Measurements from ENCODE around the gene BMPR1B.

Gene BMPR1B

DNA sequence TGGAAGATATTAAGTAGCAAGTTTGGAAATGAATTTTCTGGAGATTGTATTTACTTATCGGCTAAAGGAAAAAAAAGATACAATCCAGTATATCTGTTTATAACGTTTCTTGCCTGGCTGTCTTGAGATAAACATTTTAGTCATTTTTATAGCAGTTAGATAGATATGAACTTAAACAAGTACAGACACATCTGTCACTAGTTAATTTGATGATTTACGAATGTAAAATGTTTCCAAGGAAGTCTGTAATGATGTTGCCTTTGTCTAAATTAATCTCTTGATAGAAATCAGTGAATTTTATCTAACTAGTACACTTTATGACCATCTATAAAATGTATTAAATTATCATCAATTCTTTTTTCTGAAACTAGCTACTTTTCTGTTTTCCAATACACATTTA is 5.7 kb downstream of the BMPR1B start:
- H3K36me3 ChIP-seq (replicated peaks), result no peaks in the 10 kb centered on the region
- TF ChIP-seq, protein P1, sequence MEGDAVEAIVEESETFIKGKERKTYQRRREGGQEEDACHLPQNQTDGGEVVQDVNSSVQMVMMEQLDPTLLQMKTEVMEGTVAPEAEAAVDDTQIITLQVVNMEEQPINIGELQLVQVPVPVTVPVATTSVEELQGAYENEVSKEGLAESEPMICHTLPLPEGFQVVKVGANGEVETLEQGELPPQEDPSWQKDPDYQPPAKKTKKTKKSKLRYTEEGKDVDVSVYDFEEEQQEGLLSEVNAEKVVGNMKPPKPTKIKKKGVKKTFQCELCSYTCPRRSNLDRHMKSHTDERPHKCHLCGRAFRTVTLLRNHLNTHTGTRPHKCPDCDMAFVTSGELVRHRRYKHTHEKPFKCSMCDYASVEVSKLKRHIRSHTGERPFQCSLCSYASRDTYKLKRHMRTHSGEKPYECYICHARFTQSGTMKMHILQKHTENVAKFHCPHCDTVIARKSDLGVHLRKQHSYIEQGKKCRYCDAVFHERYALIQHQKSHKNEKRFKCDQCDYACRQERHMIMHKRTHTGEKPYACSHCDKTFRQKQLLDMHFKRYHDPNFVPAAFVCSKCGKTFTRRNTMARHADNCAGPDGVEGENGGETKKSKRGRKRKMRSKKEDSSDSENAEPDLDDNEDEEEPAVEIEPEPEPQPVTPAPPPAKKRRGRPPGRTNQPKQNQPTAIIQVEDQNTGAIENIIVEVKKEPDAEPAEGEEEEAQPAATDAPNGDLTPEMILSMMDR (IDR thresholded peaks at IDR 0.05; ENCODE audit: low read depth, low read length, missing control alignments), result no peak
- DNase-seq, result no peak
- in situ Hi-C loops (cut with HindIII; ENCODE audit: low pct_ligation_motif_present, low sequenced_read_pairs), result no loop called here
- H3K27me3 ChIP-seq (replicated peaks), result no peaks in the 10 kb centered on the region
- no peak overlapping the region for H3K27ac ChIP-seq
- H3K4me3 ChIP-seq (ENCODE audit: low read depth, low read length), result no peak overlapping the region

- in situ Hi-C loops (cut with HindIII; ENCODE audit: low pct_ligation_motif_present, low sequenced_read_pairs), result no loop called here
- TF ChIP-seq, protein P1 (IDR thresholded peaks at IDR 0.05; ENCODE audit: low read depth, low read length, missing control alignments), result no peak
- Histone ChIP-seq H3K27ac (no peak overlapping the region), H3K27me3 (replicated peaks) (no peaks in the 10 kb centered on the region), H3K36me3 (replicated peaks) (no peaks in the 10 kb centered on the region), H3K4me3 (ENCODE audit: low read depth, low read length) (no peak overlapping the region)
- DNase-seq, result no peak
Observed at GRCh38 chr4:94764069-94764468, 6.3 kb downstream of the BMPR1B start.

- TF ChIP-seq, protein P1 (IDR thresholded peaks at IDR 0.05; ENCODE audit: low read depth, low read length, missing control alignments), result no peak
- DNase-seq, result no peak
- Histone ChIP-seq H3K36me3 (replicated peaks) (no peaks in the 10 kb centered on the region), H3K27ac (no peak overlapping the region), H3K4me3 (ENCODE audit: low read depth, low read length) (no peak overlapping the region), H3K27me3 (replicated peaks) (no peaks in the 10 kb centered on the region)
- in situ Hi-C loops (cut with HindIII; ENCODE audit: low pct_ligation_motif_present, low sequenced_read_pairs), result no loop called here
Observed at GRCh38 chr4:94765174-94765573, 7.4 kb downstream of the BMPR1B start.

DNA sequence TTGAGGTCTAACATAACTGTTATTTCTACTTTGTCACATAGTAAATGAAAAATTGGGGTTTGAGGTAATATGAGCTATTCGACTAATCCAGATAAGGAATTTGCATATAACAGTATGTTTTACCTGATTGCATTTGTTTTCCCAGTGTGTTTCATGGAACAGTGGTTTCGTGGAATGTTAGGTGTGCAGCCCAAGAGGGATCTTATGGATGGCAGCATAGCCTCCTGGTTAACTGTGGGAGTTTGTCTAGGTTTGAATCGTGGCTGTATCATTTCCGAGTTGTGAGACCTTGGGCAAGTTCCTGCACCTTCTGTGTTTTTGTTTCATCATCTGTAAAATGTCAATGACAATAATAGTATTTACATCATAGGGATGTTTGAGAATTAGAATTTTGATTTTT is 7.9 kb downstream of the BMPR1B start:
- in situ Hi-C loops (cut with HindIII; ENCODE audit: low pct_ligation_motif_present, low sequenced_read_pairs), result no loop called here
- Histone ChIP-seq H3K27me3 (replicated peaks) (no peaks in the 10 kb centered on the region), H3K4me3 (ENCODE audit: low read depth, low read length) (no peak overlapping the region), H3K36me3 (replicated peaks) (no peaks in the 10 kb centered on the region), H3K27ac (no peak overlapping the region)
- TF ChIP-seq, protein P1 (IDR thresholded peaks at IDR 0.05; ENCODE audit: low read depth, low read length, missing control alignments), result no peak
- no peak for DNase-seq

DNA sequence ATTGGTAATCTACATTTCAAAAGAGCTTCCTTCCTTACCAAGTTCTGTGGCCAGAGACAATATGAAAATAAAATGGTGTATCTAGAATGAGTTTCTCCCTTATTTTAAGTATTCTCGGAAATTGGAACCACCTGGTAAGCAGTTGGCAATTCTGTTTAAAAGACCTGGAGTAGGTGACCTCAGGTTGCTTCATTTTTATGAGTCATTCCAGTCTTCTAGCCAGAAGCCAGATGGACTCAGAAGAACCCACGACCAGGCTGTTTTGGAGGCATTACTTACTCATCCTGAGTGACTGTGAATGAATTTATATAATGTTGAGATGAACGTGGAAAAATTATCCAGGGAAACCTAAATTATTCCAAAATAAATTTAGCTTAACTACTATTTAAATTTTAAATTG is 9.1 kb downstream of the BMPR1B start:
- DNase-seq, result peak; percentile 14

DNA sequence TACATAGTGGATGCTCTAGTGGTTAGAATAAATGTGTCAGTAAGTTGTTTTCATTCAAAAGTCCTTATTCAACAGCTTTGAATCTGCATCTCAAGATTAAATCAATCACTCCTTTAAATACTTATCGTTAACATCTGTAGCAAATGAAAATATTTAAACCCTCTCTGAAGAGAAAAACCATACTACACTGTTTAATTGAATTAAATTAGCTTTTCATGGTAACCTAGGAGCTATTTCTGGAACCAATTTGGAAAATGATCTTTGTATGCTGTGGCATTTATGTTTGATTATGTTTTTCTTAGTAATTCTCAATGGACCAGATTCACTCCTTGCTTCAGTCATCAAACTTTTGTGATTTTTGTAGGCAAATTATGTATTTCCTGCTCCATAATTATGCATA is 9.7 kb downstream of the BMPR1B start:
- Histone ChIP-seq H3K27ac (no peak overlapping the region), H3K36me3 (replicated peaks) (no peaks in the 10 kb centered on the region), H3K27me3 (replicated peaks) (no peaks in the 10 kb centered on the region), H3K4me3 (ENCODE audit: low read depth, low read length) (no peak overlapping the region)
- TF ChIP-seq, protein P1 (IDR thresholded peaks at IDR 0.05; ENCODE audit: low read depth, low read length, missing control alignments), result no peak
- no peak for DNase-seq
- in situ Hi-C loops (cut with HindIII; ENCODE audit: low pct_ligation_motif_present, low sequenced_read_pairs), result no loop called here

More for the DNA sequence above, 9.1 kb downstream of the BMPR1B start:
- no peaks in the 10 kb centered on the region for H3K36me3 ChIP-seq (replicated peaks)
- H3K27ac ChIP-seq, result no peak overlapping the region
- H3K4me3 ChIP-seq (ENCODE audit: low read depth, low read length), result no peak overlapping the region
- in situ Hi-C loops (cut with HindIII; ENCODE audit: low pct_ligation_motif_present, low sequenced_read_pairs), result no loop called here
- no peaks in the 10 kb centered on the region for H3K27me3 ChIP-seq (replicated peaks)
- TF ChIP-seq, protein P1 (IDR thresholded peaks at IDR 0.05; ENCODE audit: low read depth, low read length, missing control alignments), result no peak

Data from brain microvascular endothelial cell (primary cell).